ENCODE data around the gene DNAJC16.
A peak's percentile ranks its signal among the peaks of the same experiment; 100 is the strongest.
"Not testable (repeated sequence)": the region's sequence is repeated elsewhere in the genome, so short reads cannot be mapped to it uniquely, and the experiment has no call there.

Gene DNAJC16

GRCh38 chr1:15515022-15515663 lies 11.5 kb upstream of the DNAJC16 start:
- no peak for TF ChIP-seq CTCF (conservative IDR thresholded peaks at IDR 0.05; ENCODE audit: low read depth)
- no peak overlapping the region for H3K27ac ChIP-seq
- no peak for DNase-seq (ENCODE audit: low spot score)
- ChIA-PET POLR2A (ENCODE audit: low non-redundant PET) (no interaction called here), CTCF (no interaction called here)

- H3K27ac ChIP-seq = no peak overlapping the region
- POLR2A ChIA-PET (ENCODE audit: low non-redundant PET) = no interaction called here
- CTCF ChIA-PET = interaction anchor here (0.6 kb wide), 1 partner anchor 223 kb away, joined by 4 read pairs; no protein-coding TSS in a partner anchor
- no peak for DNase-seq (ENCODE audit: low spot score)
- no peak for TF ChIP-seq CTCF (conservative IDR thresholded peaks at IDR 0.05; ENCODE audit: low read depth)
Observed at GRCh38 chr1:15519625-15520024, 7.0 kb upstream of the DNAJC16 start.

- DNase-seq (ENCODE audit: low spot score); H3K27ac ChIP-seq; POLR2A ChIA-PET (ENCODE audit: low non-redundant PET): not testable (repeated sequence)
- CTCF ChIA-PET = interaction anchor here (0.6 to 0.7 kb wide), 2 partner anchors 30 to 44 kb away, joined by 3 to 4 read pairs; no protein-coding TSS in a partner anchor
Observed at GRCh38 chr1:15521206-15521906, 5.3 kb upstream of the DNAJC16 start.

GRCh38 chr1:15522551-15522950 lies 4.1 kb upstream of the DNAJC16 start:
- CTCF ChIA-PET = no interaction called here

GRCh38 chr1:15523104-15524020 lies 3.3 kb upstream of the DNAJC16 start:
- no peak for DNase-seq (ENCODE audit: low spot score)
- no peak for TF ChIP-seq CTCF (conservative IDR thresholded peaks at IDR 0.05; ENCODE audit: low read depth)
- POLR2A ChIA-PET (ENCODE audit: low non-redundant PET) = no interaction called here
- H3K27ac ChIP-seq = peak overlapping the region; percentile 88
- CTCF ChIA-PET = interaction anchor here (0.6 kb wide), 1 partner anchor 76 kb away, joined by 3 read pairs; no protein-coding TSS in a partner anchor

More at GRCh38 chr1:15522551-15522950, 4.1 kb upstream of the DNAJC16 start:
- POLR2A ChIA-PET (ENCODE audit: low non-redundant PET) = no interaction called here
- no peak for TF ChIP-seq CTCF (conservative IDR thresholded peaks at IDR 0.05; ENCODE audit: low read depth)
- H3K27ac ChIP-seq = no peak overlapping the region
- no peak for DNase-seq (ENCODE audit: low spot score)

GRCh38 chr1:15524021-15524282 lies 2.7 kb upstream of the DNAJC16 start, which contains the start of gene CASP9:
TSS of gene CASP9 (minus strand) at chr1:15524215. CDS start at chr1:15524200, 15 bp downstream.
- CTCF ChIA-PET = interaction anchor here (0.6 kb wide), 1 partner anchor 76 kb away, joined by 3 read pairs; no protein-coding TSS in a partner anchor
- DNase-seq (ENCODE audit: low spot score) = no peak
- no peak for TF ChIP-seq CTCF (conservative IDR thresholded peaks at IDR 0.05; ENCODE audit: low read depth)
- peak within 1 kb of the TSS; percentile 88 for H3K27ac ChIP-seq
- POLR2A ChIA-PET (ENCODE audit: low non-redundant PET) = no interaction called here

Measured in RWPE1 (cell line).